HepG2 (cell line): Measurements from ENCODE around the gene PRDX6. TPM values are rescaled to one million over a fixed set of nuclear protein-coding genes. Genes with fewer than 3 reads are reported as not detected.

Source experiments
- ARID2 ChIP-seq: sonication (generic); formaldehyde crosslinking; IDR thresholded peaks from 2 replicates; pipeline ENCODE4 v1.8.1; 2022; ENCODE audit warnings: mild to moderate bottlenecking, missing genetic modification reagents, borderline replicate concordance
- CERS6 ChIP-seq: sonication (generic); formaldehyde crosslinking; IDR thresholded peaks from 2 replicates; pipeline ENCODE4 v1.5.0; 2020; ENCODE audit warnings: missing genetic modification reagents
- DZIP1 ChIP-seq: sonication (generic); formaldehyde crosslinking; IDR thresholded peaks from 2 replicates; pipeline ENCODE4 v1.5.0; 2020; ENCODE audit warnings: mild to moderate bottlenecking, missing genetic modification reagents
- EED ChIP-seq: sonication (generic); formaldehyde crosslinking; IDR thresholded peaks from 2 replicates; pipeline ENCODE4 v1.5.0; 2020; ENCODE audit warnings: mild to moderate bottlenecking, missing genetic modification reagents
- PHF5A ChIP-seq: IDR thresholded peaks from one replicate; pipeline ENCODE4 v1.6.1; 2018; ENCODE audit warnings: low read depth, missing genetic modification reagents; ENCODE audit not compliant: unreplicated experiment
- TARDBP ChIP-seq: sonication (generic); formaldehyde crosslinking; IDR thresholded peaks from 2 replicates; pipeline ENCODE4 v1.8.0; 2022; ENCODE audit warnings: mild to moderate bottlenecking, missing genetic modification reagents
- TBX2 ChIP-seq: sonication (generic); formaldehyde crosslinking; IDR thresholded peaks from 2 replicates; pipeline ENCODE4 v1.5.0; 2020; ENCODE audit warnings: missing genetic modification reagents, mild to moderate bottlenecking, borderline replicate concordance
- TSC22D2 ChIP-seq: sonication (generic); formaldehyde crosslinking; IDR thresholded peaks from 2 replicates; pipeline ENCODE4 v1.5.1; 2020; ENCODE audit warnings: missing genetic modification reagents, mild to moderate bottlenecking, borderline replicate concordance
- ZFAT ChIP-seq: sonication (generic); formaldehyde crosslinking; conservative IDR thresholded peaks from 2 replicates; pipeline ENCODE4 v1.8.1; 2023; ENCODE audit warnings: missing genetic modification reagents, inconsistent platforms
- ZFP62 ChIP-seq: sonication (generic); formaldehyde crosslinking; IDR thresholded peaks from 2 replicates; pipeline ENCODE4 v1.4.0; 2020; ENCODE audit warnings: missing genetic modification reagents
- ZNF18 ChIP-seq: sonication (generic); formaldehyde crosslinking; IDR thresholded peaks from 2 replicates; pipeline ENCODE4 v1.8.0; 2022; ENCODE audit warnings: mild to moderate bottlenecking, missing genetic modification reagents; ENCODE audit not compliant: insufficient replicate concordance
- polyA plus RNA-seq, 8 experiments: library from polyadenylated mRNA; depleted of rRNA in 3 of 8; stranded (reverse) in 7 of 8; unstranded in 1 of 8; fragments of >200 nt; fragmentation: Illumina TruSeq in 4 of 8; extraction: Trizol in 4 of 8; gene quantifications; 2 replicates each; pipeline versions ENCODE4 v1.2.1 to v1.2.3, GENCODE V29; 2011 to 2016; ENCODE audit warnings: low read depth in 4 of 8, missing spikeins in 1 of 8, mixed read lengths in 1 of 8; ENCODE audit not compliant: insufficient read depth in 1 of 8
- total RNA-seq, 5 experiments: library from RNA; depleted of rRNA; stranded (reverse); fragments of >200 nt; fragmentation: Illumina TruSeq; extraction: Trizol; gene quantifications; 2 replicates each; pipeline ENCODE4 v1.2.3, GENCODE V29; 2016; ENCODE audit warnings: low read depth in 1 of 5
- TF ChIP-seq, protein P1 (sequence below): sonication (generic); formaldehyde crosslinking; IDR thresholded peaks from 2 replicates; pipeline ENCODE4 v1.9.0; 2021; ENCODE audit warnings: mild to moderate bottlenecking, missing genetic modification reagents

The PRDX6 gene
- total and polyA plus RNA-seq, 2 of the 13 experiments (the other 11 are each of a cell fraction or from before 2014, with no cell fraction given) = 224 to 309 TPM

- TF ChIP-seq ZNF18 (no peak), TBX2 (CRISPR knock-in tag) (peak; percentile 42; the same call in 1 of the 2 replicates), CERS6 (CRISPR knock-in tag) (no peak), ZFP62 (CRISPR knock-in tag) (no peak), ARID2 (0 out of 2 replicates have a peak, but pooled peaks have one; percentile 80), PHF5A (peak; percentile 35), EED (CRISPR knock-in tag) (0 out of 2 replicates have a peak, but pooled peaks have one; percentile 38), DZIP1 (CRISPR knock-in tag) (no peak), TARDBP (CRISPR knock-in tag) (peak; percentile 33; the same call in 1 of the 2 replicates), ZFAT (CRISPR knock-in tag) (no peak), TSC22D2 (CRISPR knock-in tag) (no peak)
- TF ChIP-seq, protein P1, sequence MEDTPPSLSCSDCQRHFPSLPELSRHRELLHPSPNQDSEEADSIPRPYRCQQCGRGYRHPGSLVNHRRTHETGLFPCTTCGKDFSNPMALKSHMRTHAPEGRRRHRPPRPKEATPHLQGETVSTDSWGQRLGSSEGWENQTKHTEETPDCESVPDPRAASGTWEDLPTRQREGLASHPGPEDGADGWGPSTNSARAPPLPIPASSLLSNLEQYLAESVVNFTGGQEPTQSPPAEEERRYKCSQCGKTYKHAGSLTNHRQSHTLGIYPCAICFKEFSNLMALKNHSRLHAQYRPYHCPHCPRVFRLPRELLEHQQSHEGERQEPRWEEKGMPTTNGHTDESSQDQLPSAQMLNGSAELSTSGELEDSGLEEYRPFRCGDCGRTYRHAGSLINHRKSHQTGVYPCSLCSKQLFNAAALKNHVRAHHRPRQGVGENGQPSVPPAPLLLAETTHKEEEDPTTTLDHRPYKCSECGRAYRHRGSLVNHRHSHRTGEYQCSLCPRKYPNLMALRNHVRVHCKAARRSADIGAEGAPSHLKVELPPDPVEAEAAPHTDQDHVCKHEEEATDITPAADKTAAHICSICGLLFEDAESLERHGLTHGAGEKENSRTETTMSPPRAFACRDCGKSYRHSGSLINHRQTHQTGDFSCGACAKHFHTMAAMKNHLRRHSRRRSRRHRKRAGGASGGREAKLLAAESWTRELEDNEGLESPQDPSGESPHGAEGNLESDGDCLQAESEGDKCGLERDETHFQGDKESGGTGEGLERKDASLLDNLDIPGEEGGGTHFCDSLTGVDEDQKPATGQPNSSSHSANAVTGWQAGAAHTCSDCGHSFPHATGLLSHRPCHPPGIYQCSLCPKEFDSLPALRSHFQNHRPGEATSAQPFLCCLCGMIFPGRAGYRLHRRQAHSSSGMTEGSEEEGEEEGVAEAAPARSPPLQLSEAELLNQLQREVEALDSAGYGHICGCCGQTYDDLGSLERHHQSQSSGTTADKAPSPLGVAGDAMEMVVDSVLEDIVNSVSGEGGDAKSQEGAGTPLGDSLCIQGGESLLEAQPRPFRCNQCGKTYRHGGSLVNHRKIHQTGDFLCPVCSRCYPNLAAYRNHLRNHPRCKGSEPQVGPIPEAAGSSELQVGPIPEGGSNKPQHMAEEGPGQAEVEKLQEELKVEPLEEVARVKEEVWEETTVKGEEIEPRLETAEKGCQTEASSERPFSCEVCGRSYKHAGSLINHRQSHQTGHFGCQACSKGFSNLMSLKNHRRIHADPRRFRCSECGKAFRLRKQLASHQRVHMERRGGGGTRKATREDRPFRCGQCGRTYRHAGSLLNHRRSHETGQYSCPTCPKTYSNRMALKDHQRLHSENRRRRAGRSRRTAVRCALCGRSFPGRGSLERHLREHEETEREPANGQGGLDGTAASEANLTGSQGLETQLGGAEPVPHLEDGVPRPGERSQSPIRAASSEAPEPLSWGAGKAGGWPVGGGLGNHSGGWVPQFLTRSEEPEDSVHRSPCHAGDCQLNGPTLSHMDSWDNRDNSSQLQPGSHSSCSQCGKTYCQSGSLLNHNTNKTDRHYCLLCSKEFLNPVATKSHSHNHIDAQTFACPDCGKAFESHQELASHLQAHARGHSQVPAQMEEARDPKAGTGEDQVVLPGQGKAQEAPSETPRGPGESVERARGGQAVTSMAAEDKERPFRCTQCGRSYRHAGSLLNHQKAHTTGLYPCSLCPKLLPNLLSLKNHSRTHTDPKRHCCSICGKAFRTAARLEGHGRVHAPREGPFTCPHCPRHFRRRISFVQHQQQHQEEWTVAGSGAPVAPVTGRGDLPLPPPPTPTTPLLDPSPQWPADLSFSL (CRISPR knock-in tag) = no peak
Measured at GRCh38 chr1:173477286-173478093, at the start of gene PRDX6 (continued).
